ENCODE measurements around the gene ZCCHC13. TPM values are rescaled to one million over a fixed set of nuclear protein-coding genes. Genes with fewer than 3 reads are reported as not detected.

The ZCCHC13 gene
- not detected in 5 replicates for total RNA-seq (2022; extraction: Qiagen RNA extraction; ENCODE audit: low read depth)

GRCh38 chrX:74304016-74304415 lies at the start of gene ZCCHC13:
TSS of gene ZCCHC13 (plus strand) at chrX:74304180. CDS start at chrX:74304267, 87 bp downstream.

Other genes with a start within 250 kb of the ZCCHC13 start
- gene SLC16A2, start 117.3 kb downstream of the ZCCHC13 start, total RNA-seq (2022; extraction: Qiagen RNA extraction; ENCODE audit: low read depth) = 22.6 to 27.9 TPM (median 22.9 TPM) in 5 replicates